HG03108 (cell line): ENCODE measurements around the gene ARHGAP32.

Experiments used
- ATAC-seq: cut with Tn5 transposase; IDR thresholded peaks from one replicate; pipeline ENCODE4 v1.9.1; 2021; ENCODE audit warnings: moderate library complexity; ENCODE audit not compliant: unreplicated experiment

The ARHGAP32 gene

GRCh38 chr11:129192150-129192549 is at the start of gene ARHGAP32:
Gene ARHGAP32 (minus strand): TSS chr11:129192325. CDS start chr11:129192198, 127 bp downstream.
- ATAC-seq: no peak

GRCh38 chr11:129239207-129239606 is 47.1 kb upstream of the ARHGAP32 start:
- ATAC-seq: no peak

GRCh38 chr11:129237880-129238638 is 45.9 kb upstream of the ARHGAP32 start:
- ATAC-seq: no peak

- no peak for ATAC-seq
Observed at GRCh38 chr11:129237456-129237855, 45.3 kb upstream of the ARHGAP32 start.

GRCh38 chr11:129236850-129237249 is 44.7 kb upstream of the ARHGAP32 start:
- no peak for ATAC-seq

- no peak for ATAC-seq
Observed at GRCh38 chr11:129234978-129235377, 42.9 kb upstream of the ARHGAP32 start.

- ATAC-seq: no peak
Observed at GRCh38 chr11:129230006-129230405, 37.9 kb upstream of the ARHGAP32 start.

- no peak for ATAC-seq
Observed at GRCh38 chr11:129226207-129226798, 34.2 kb upstream of the ARHGAP32 start.

GRCh38 chr11:129225190-129225589 is 33.1 kb upstream of the ARHGAP32 start:
- ATAC-seq: no peak

GRCh38 chr11:129224538-129224937 is 32.4 kb upstream of the ARHGAP32 start:
- no peak for ATAC-seq

GRCh38 chr11:129223701-129224149 is 31.6 kb upstream of the ARHGAP32 start:
- ATAC-seq: no peak

GRCh38 chr11:129223260-129223659 is 31.1 kb upstream of the ARHGAP32 start:
- no peak for ATAC-seq

- no peak for ATAC-seq
Observed at GRCh38 chr11:129222158-129222557, 30.0 kb upstream of the ARHGAP32 start.

GRCh38 chr11:129215506-129216245 is 23.6 kb upstream of the ARHGAP32 start:
- no peak for ATAC-seq

GRCh38 chr11:129214710-129215295 is 22.7 kb upstream of the ARHGAP32 start:
- ATAC-seq: no peak

GRCh38 chr11:129213261-129213660 is 21.1 kb upstream of the ARHGAP32 start:
- ATAC-seq: no peak

- ATAC-seq: no peak
Observed at GRCh38 chr11:129211397-129211796, 19.3 kb upstream of the ARHGAP32 start.

GRCh38 chr11:129210831-129211181 is 18.7 kb upstream of the ARHGAP32 start:
- ATAC-seq: no peak

GRCh38 chr11:129209891-129210830 is 18.0 kb upstream of the ARHGAP32 start:
- ATAC-seq: no peak

- no peak for ATAC-seq
Observed at GRCh38 chr11:129208863-129209262, 16.7 kb upstream of the ARHGAP32 start.
